Measurements from ENCODE around the gene MRPS18A. TPM values are rescaled to one million over a fixed set of nuclear protein-coding genes. Genes with fewer than 3 reads are reported as not detected.
"Not testable (repeated sequence)": the region's sequence is repeated elsewhere in the genome, so short reads cannot be mapped to it uniquely, and the experiment has no call there.

The MRPS18A gene
- polyA plus RNA-seq, 1 donor from 2014 or later: 84.4 TPM

DNA sequence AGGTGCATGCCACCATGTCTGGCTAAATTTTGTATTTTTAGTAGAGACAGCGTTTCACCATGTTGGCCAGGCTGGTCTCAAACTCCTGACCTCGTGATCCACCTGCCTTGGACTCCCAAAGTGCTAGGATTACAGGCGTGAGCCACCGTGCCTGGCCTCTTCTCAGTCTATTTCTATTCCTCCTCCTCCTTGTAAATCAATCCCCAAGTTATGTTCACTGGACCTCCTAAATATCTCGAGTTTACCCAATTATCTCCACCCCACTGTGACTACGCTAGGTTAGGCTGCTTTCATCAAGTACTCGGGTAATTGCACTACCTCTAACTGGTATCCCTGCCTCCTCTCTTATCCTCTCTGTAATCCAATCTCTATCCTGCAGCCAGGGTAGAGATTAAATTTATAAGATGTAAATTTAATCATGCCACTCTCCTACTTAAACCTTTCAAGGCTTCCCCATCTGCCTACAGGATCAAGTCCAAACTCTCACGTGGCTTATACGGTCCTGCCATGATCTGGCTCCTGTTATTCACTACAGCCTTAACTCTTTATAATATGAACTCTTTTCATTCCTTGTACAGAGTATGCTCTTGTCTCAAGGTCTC is 52.8 kb downstream of the MRPS18A start:
- H3K4me3 Mint-ChIP-seq: peak overlapping the region in 3 of 4 donors; percentile 95 to 98 (median 98)
- H3K9me3 Mint-ChIP-seq: no peaks in the 10 kb centered on the region
- peaks cover under 1% of the 10 kb centered on the region for H3K36me3 Mint-ChIP-seq
- H3K27me3 Mint-ChIP-seq: no peaks in the 10 kb centered on the region
- H3K4me1 Mint-ChIP-seq: peaks cover 19 to 32% (median 26%) of the 10 kb centered on the region in 3 donors
- H3K27ac Mint-ChIP-seq: peak overlapping the region; percentile 87 to 99 (median 93)

DNA sequence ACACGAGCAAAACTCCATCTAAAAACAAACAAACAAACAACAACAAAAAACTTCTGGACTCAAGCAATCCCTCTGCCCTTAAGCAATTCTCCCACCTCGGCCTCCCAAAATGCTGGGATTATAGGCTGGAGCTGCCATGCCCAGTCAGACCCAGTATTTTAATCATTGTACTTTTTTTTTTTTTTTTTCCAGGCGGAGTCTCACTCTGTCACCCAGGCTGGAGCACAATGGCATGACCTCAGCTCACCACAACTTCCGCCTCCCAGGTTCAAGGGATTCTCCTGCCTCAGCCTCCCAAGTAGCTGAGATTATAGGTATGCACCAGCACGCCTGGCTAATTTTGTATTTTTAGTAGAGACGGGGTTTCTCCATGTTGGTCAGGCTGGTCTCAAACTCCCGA is 54.6 kb downstream of the MRPS18A start:
- Mint-ChIP-seq H3K4me1 (peaks cover 17 to 32% (median 23%) of the 10 kb centered on the region in 3 donors), H3K4me3 (peak overlapping the region in 1 of 4 donors; percentile 27)
- not testable (repeated sequence) for H3K27me3 Mint-ChIP-seq

DNA sequence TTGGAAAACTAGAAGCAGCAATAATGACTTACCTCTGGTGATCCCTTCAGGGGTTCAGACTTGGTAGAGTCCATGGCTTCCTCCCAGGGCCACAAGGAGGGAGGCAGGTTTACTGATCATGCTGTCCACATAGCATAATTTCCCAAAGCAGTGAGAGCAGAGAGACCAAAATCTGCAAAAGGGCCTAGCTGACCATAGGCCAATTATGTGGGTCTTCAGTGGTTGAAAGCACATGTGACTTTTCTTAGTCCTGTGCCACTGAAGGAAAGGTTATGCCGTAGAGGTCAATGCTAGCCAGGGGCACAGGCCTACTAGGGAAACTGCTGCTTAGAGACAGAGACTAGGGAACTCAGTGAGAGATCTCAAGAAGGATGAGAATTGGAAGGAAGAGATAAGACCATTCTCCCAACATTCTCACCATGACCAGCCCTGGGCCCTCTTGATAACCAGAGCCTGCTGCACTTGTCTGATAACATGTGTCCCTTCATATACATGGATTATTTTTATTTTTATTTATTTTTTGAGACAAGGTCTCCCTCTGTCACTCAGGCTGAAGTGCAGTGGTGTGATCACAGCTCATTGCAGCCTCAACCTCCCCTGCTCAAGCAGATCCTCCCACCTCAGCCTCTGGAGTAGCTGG is 56.5 kb downstream of the MRPS18A start:
- no peaks in the 10 kb centered on the region for H3K36me3 Mint-ChIP-seq
- H3K4me1 Mint-ChIP-seq: peaks cover 19 to 30% (median 26%) of the 10 kb centered on the region in 3 donors
- peak overlapping the region in 1 of 3 donors; percentile 60 for H3K27ac Mint-ChIP-seq
- peak overlapping the region in 2 of 4 donors; percentile 54 to 78 for H3K4me3 Mint-ChIP-seq
- H3K9me3 Mint-ChIP-seq: no peaks in the 10 kb centered on the region
- no peaks in the 10 kb centered on the region for H3K27me3 Mint-ChIP-seq

More for the DNA sequence above, 54.6 kb downstream of the MRPS18A start:
- H3K9me3 Mint-ChIP-seq, H3K36me3 Mint-ChIP-seq: not testable (repeated sequence)
- H3K27ac Mint-ChIP-seq: peak overlapping the region in 1 of 3 donors; percentile 46

DNA sequence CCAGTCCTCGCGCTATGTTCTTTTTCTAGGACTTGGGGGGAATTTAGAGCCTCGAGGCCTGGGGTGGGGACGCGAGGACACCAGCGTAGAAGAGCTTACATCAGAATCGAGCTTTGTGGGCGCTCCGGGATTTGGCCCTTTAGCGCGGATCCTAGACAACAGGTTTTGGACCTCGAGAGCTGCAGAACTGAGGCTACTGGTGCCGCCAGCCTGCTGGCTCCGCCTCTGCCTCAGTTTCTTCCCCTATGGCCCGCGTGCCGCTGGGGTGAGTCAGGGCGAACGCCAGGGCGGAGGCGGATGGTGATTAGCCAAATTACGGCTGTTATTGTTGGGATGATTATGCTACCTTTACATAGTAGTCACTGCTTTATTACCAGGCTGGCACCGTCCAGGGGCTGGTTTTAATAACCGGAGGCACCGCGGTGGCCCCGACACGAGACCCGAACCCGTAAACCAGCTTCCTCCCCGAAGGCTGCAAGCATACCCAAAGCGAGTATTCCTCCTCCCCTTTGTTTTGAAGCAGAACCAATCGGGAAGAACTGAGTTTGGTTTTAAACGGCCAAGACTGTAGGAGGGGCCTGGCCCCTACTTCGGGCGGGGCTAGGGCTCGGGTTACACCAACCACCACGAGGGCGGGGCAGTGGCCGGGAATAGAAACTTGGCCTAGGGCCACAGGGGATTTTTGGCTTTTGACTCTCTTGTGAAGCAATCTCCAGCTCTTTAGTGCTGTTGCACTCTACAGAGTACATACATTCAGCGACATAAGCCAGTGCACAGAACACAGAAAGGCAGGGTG is 57.9 kb downstream of the MRPS18A start:
- Mint-ChIP-seq H3K4me1 (peaks cover 14 to 24% (median 19%) of the 10 kb centered on the region in 3 donors), H3K4me3 (peak overlapping the region; percentile 95 to 100 (median 98)), H3K9me3 (no peaks in the 10 kb centered on the region)

DNA sequence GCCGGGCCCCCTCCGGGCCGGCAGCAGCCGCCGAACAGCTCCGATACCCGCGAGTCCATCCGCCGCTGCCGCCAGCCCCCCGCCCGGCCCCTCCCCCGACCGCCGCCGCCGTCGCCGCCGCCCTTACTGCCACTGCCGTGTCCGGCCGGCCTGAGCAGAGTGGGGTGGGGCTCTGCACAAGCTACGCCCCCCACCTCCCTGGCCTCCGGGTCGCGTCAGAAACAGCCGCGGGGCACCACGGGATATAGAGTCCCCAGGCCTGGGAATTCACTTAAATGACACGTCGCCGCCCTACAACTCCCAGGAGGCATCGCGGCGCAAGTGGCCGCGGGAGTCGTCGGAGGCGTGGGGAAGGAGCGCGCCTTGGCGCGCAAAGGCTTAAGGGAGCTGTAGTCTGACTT is 58.5 kb downstream of the MRPS18A start, which contains the start of gene GTPBP2:
TSS of gene GTPBP2 (minus strand) at position 161 of the 401 bp plus-strand sequence. CDS start at position 59, 102 bp downstream.
- Mint-ChIP-seq H3K4me3 (peak within 1 kb of the TSS; percentile 95 to 100 (median 98)), H3K4me1 (peaks cover 14 to 24% (median 19%) of the 10 kb centered on the region in 3 donors), H3K27me3 (no peaks in the 10 kb centered on the region), H3K27ac (peak within 1 kb of the TSS; percentile 96 to 97 (median 96)), H3K9me3 (no peaks in the 10 kb centered on the region), H3K36me3 (peaks cover 2% of the 10 kb centered on the region)

More for the DNA sequence above, 57.9 kb downstream of the MRPS18A start:
- Mint-ChIP-seq H3K27me3 (no peaks in the 10 kb centered on the region), H3K36me3 (no peaks in the 10 kb centered on the region), H3K27ac (peak overlapping the region; percentile 55 to 97 (median 96))

DNA sequence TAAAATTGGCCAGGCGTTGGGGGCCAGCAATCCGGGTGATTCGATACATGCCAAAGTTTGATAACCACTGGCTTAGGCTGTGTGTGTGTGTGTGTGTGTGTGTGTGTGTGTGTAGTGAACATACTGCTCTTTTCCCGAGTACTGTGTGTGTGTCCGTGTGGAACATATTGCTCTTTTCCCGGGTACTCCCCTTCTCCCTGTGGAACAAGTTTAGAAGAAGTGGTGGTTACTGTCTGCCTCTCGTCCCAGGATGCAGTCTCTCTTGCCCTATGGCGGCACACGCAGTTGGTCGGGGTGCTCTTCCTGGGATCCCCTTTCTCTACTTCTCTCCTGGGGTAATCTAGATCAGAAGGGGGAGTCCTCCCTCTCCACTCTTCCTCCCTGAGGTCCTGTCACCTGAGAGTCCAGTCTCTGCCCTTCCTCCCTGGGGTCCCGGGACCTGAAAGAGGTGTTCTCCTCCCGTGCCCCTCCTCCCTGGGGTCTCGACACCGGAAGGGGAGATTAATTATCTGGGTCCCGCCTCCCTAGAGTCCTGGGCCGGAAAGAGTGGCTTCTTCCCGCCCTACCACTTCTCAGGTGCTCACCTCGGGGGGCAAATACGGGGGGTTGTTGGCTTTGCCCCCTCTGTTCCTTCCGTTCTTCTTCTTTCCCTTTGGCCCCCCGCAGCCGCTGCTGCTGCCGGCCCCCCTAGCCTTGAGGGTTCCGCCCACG is 59.0 kb downstream of the MRPS18A start:
- H3K27ac Mint-ChIP-seq: peak overlapping the region; percentile 94 to 96 (median 96)
- no peaks in the 10 kb centered on the region for H3K27me3 Mint-ChIP-seq
- H3K36me3 Mint-ChIP-seq: peaks cover 2% of the 10 kb centered on the region
- H3K9me3 Mint-ChIP-seq: no peaks in the 10 kb centered on the region
- peak overlapping the region; percentile 95 to 100 (median 98) for H3K4me3 Mint-ChIP-seq
- peaks cover 14 to 24% (median 19%) of the 10 kb centered on the region in 3 donors for H3K4me1 Mint-ChIP-seq

DNA sequence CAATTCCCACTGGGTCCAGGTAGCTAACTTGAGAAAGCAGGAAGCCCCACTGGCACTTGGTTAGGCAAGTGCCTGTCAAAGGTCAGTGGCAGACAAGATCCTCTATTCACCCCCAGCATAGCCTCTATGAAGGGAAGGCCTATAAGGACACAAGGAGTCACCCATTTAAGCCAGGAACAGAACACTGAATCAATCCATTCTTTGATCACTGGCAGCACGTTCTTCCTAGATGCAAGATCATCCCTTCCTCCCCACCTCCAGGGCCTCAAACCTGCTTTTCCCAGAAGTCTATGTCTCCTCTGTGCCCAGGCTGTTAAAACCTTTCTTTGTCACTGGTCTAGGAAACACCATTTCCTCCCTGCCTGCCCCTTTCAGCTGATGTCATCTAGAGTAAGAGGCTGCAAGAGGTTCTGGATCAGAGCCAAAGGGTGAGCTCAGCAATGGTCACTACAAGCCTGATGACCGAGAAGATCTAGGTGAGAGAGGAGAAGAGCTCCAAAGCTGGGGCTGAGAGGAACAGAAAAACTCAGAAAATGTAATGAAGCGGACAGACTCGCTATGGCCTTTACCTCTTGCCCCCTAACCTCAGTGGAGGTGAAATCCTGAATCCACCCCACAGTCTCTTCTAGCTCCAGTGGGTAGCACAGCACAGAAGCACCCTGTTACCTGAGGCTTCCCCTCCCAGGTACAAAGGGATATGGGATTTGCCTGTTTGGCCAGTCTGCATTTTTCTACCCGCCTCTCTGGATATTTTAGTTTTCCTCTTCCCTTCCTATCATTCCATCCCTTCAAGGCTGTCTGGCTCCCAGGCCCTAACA is 60.4 kb downstream of the MRPS18A start:
- H3K4me3 Mint-ChIP-seq: peak overlapping the region; percentile 22 to 97 (median 72)
- H3K4me1 Mint-ChIP-seq: peaks cover 19 to 24% (median 20%) of the 10 kb centered on the region in 3 donors
- no peaks in the 10 kb centered on the region for H3K9me3 Mint-ChIP-seq
- H3K27me3 Mint-ChIP-seq: no peaks in the 10 kb centered on the region
- peak overlapping the region in 2 of 3 donors; percentile 74 to 79 for H3K27ac Mint-ChIP-seq
- peaks cover 2% of the 10 kb centered on the region for H3K36me3 Mint-ChIP-seq

DNA sequence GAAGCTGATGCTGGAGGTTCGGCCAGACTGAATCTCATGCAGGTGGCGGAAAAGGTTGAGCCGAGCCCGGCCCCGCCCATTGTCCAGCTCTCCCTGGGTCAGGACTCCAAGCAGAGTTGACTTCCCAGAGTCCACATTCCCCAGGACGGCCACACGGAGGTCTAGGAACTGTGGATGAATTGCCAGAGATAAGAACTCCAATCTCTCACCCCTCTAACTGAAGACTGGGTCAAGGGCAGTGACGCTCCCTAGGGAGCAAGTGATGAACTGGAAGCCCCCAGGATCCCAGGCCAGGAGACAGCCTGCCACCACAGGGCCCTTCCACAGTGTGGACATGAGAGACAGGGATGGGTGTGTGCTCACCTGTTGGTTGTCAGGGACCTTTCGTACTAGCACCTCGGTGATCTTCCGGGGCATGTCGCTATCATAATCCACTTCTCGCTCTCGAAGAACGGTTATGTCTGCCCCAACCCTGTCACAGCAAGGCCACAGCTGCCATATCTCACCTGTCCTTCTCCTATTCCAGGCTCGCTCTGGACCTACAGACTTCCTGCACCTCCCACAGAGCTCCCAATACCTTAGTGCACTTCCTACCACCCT is 62.1 kb downstream of the MRPS18A start:
- H3K27me3 Mint-ChIP-seq: no peaks in the 10 kb centered on the region
- peak overlapping the region in 1 of 4 donors; percentile 28 for H3K4me3 Mint-ChIP-seq
- H3K36me3 Mint-ChIP-seq: peaks cover 4% of the 10 kb centered on the region
- H3K27ac Mint-ChIP-seq: no peak overlapping the region
- H3K4me1 Mint-ChIP-seq: peaks cover 19 to 22% (median 22%) of the 10 kb centered on the region in 3 donors
- H3K9me3 Mint-ChIP-seq: no peaks in the 10 kb centered on the region

DNA sequence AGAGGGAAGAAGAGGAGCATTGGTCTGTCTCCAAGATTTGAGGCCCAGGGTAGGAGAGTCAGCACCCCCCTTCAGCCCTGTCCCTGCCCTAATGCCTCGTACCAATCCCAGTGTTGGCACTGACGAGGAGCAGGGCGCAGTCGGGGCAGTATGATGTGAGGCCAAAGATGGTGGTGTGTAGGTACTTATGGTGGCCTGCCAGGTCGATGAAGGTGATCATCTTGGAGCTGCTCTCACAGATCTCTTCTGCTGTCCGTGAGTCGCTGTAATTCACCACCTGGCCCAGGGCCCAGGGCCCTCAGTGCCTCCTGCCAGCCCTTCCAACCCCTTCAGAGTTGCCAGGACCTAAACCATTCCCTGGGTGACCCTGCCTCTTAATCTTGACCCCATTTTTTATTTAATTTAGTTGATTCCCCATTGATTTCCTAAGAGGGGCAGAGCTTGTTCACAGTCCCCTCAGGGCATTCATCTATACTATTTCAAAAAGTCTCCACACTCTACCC is 62.8 kb downstream of the MRPS18A start:
- no peak overlapping the region for H3K27ac Mint-ChIP-seq
- no peak overlapping the region for H3K4me3 Mint-ChIP-seq
- H3K27me3 Mint-ChIP-seq: no peaks in the 10 kb centered on the region
- peaks cover 15 to 19% (median 17%) of the 10 kb centered on the region in 3 donors for H3K4me1 Mint-ChIP-seq
- no peaks in the 10 kb centered on the region for H3K9me3 Mint-ChIP-seq
- H3K36me3 Mint-ChIP-seq: peaks cover 4% of the 10 kb centered on the region

DNA sequence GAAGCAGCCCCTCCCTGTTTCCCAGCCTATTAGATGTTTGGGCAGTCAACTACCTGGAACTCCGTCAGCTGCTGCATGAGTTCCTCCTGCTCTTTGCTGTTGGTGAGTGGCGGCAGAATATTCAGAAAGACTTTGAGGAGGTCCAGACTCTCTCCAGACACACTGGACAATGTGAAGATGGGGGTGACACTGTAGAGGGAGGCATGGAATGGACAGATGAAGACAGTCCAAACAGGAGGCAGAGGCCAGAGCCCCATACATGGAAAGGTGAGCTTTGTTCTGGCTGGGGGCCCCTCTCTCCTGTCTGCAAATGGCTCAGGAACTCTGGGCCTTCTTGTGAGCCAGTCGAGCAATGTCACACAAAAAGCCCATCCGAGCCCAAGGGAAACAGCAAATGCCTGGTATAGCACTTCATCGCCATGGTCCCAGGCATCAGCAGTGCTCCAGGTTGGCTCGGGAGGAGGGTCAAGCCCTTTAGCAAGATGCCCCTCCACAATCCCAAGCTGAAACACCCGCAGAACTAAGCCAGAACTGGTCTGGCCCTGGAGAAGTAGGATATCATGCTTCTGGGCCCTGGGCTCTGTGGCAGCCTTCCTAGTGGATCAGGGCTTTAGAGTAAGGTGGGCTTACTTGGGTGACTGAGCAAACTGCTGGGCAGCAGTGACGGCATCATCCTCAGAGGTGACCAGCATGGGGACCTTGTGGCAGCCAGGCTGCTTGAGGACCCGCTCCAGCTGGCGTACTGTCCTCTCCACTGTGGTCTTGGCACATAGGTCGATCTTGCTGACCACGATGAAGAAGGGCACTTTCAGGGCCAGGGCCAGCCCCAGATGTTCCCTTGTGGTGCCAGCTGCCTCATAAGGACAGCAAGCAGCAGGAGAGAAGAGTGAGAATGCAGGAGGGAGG is 63.5 kb downstream of the MRPS18A start:
- Mint-ChIP-seq H3K27ac (no peak overlapping the region), H3K27me3 (no peaks in the 10 kb centered on the region), H3K36me3 (peaks cover 6% of the 10 kb centered on the region), H3K4me3 (peak overlapping the region in 1 of 4 donors; percentile 69), H3K4me1 (peaks cover 20 to 22% (median 21%) of the 10 kb centered on the region in 3 donors), H3K9me3 (no peaks in the 10 kb centered on the region)

DNA sequence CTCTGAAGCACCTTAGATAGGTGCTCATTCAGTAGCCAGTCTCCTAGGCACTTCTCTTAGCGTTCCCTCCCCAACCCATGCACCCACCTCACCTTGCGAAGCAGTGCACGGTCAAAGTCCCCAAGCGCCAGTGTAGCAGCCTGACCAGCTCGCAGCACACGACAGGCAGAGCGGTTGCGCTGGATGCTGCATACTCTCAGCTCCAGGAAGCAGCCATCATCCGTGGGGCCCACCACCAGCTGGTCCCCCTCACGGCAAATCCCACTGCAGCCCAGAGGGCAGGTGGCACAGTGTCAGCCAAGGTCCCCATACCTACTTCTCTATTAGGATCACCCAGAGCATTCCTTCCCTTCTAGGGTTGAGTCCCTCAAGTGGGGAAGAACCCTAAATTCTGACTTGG is 65.0 kb downstream of the MRPS18A start:
- peaks cover 6% of the 10 kb centered on the region for H3K36me3 Mint-ChIP-seq
- H3K4me3 Mint-ChIP-seq: peak overlapping the region in 1 of 4 donors; percentile 44
- H3K9me3 Mint-ChIP-seq: no peaks in the 10 kb centered on the region
- H3K4me1 Mint-ChIP-seq: peaks cover 13 to 16% (median 15%) of the 10 kb centered on the region in 3 donors
- H3K27ac Mint-ChIP-seq: peak overlapping the region in 1 of 3 donors; percentile 65
- H3K27me3 Mint-ChIP-seq: no peaks in the 10 kb centered on the region

DNA sequence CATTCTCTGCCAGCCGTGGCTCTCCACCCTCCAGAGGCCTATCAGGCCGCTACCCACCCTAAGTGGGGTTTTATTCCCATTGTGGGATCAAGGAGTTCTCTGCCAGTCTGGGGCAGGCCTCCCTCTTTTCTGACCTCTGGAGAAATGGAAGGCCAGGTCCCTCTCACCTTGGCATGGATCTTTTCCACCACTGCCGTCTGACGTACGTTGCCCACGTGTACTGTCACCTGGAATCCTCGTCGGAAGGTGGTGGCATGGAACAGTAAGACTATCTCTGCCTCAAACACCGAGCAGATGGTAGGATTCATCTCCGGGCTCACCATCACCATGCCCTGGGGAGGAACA is 65.8 kb downstream of the MRPS18A start:
- peaks cover 6% of the 10 kb centered on the region for H3K36me3 Mint-ChIP-seq
- H3K27ac Mint-ChIP-seq: peak overlapping the region in 2 of 3 donors; percentile 24 to 65
- no peaks in the 10 kb centered on the region for H3K27me3 Mint-ChIP-seq
- no peaks in the 10 kb centered on the region for H3K9me3 Mint-ChIP-seq
- H3K4me1 Mint-ChIP-seq: peaks cover 7 to 15% (median 9%) of the 10 kb centered on the region in 3 donors
- H3K4me3 Mint-ChIP-seq: no peak overlapping the region
